ENCODE measurements around the gene TANGO2. TPM values are rescaled to one million over a fixed set of nuclear protein-coding genes. Genes with fewer than 3 reads are reported as not detected.

Gene TANGO2
- polyA plus RNA-seq, 2 donors = 9.5 to 9.8 TPM

GRCh38 chr22:20002636-20003035 lies 18.3 kb upstream of the TANGO2 start:
- 86 to 91% methylated on average over 2 of the region's 2 CpGs for WGBS, 2 donors
- no peaks in the 10 kb centered on the region for H3K9me3 ChIP-seq (ENCODE audit: control insufficient read depth in 2 of 2, insufficient read depth in 1 of 2, low read depth in 1 of 2, low read length in 1 of 2)
- H3K27me3 ChIP-seq (ENCODE audit: control insufficient read depth in 1 of 2, insufficient read depth in 2 of 2, low read length in 2 of 2) = no peaks in the 10 kb centered on the region
- no peak overlapping the region for H3K4me3 ChIP-seq (ENCODE audit: low read depth in 1 of 2, low read length in 2 of 2)
- H3K27ac ChIP-seq (ENCODE audit: low read depth in 2 of 2, low read length in 1 of 2) = no peak overlapping the region
- no peaks in the 10 kb centered on the region for H3K4me1 ChIP-seq (ENCODE audit: control insufficient read depth in 2 of 2, insufficient read depth in 2 of 2, low read length in 1 of 2)
- H3K36me3 ChIP-seq (ENCODE audit: control insufficient read depth in 2 of 2, insufficient read depth in 2 of 2, low read length in 1 of 2) = no peaks in the 10 kb centered on the region

DNA sequence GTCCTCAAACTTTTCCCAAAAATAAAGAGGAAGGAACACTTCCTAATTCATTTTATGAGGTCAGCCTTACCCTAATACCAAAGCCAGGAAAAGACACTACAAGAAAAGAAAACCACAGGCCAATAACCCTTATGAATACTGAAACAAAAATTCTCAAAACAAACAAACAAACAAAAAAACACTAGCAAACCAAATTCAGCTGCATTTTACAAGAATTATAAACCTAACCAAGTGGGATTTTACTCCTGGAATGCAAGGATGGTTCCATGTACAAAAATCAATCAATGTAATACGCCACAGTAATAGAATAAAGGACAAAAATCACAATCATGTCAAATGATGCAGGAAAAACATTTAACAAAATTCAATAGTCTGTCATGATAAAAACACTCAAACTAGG lies 17.6 kb upstream of the TANGO2 start:
- Histone ChIP-seq H3K36me3 (ENCODE audit: control insufficient read depth in 2 of 2, insufficient read depth in 2 of 2, low read length in 1 of 2) (no peaks in the 10 kb centered on the region), H3K4me1 (ENCODE audit: control insufficient read depth in 2 of 2, insufficient read depth in 2 of 2, low read length in 1 of 2) (no peaks in the 10 kb centered on the region), H3K9me3 (ENCODE audit: control insufficient read depth in 2 of 2, insufficient read depth in 1 of 2, low read depth in 1 of 2, low read length in 1 of 2) (no peaks in the 10 kb centered on the region), H3K27ac (ENCODE audit: low read depth in 2 of 2, low read length in 1 of 2) (no peak overlapping the region), H3K4me3 (ENCODE audit: low read depth in 1 of 2, low read length in 2 of 2) (no peak overlapping the region), H3K27me3 (ENCODE audit: control insufficient read depth in 1 of 2, insufficient read depth in 2 of 2, low read length in 2 of 2) (no peaks in the 10 kb centered on the region)
- 97 to 98% methylated on average over 1 of the region's 1 CpG for WGBS, 2 donors

DNA sequence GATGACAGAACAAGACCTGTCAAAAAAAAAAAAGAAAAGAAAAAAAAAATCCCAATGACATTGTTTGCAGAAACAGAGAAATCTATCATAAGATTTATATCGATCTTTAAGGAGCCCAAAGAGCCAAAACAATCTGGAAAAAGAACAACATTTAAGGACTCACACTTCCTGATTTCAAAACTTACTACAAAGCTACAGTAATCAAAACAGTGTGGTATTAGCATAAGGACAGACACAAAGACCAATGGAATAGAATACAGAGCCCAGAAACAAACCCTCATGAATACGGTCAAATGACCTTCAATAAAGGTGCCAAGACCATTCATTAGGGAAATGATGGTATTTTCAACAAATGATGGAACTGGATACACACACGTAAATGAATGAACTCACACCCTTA lies 16.4 kb upstream of the TANGO2 start:
- WGBS, 2 donors = 95 to 96% methylated on average over 3 of the region's 3 CpGs

GRCh38 chr22:20008221-20008995 lies 12.5 kb upstream of the TANGO2 start:
- Histone ChIP-seq H3K27ac (ENCODE audit: low read depth in 2 of 2, low read length in 1 of 2) (no peak overlapping the region), H3K27me3 (ENCODE audit: control insufficient read depth in 1 of 2, insufficient read depth in 2 of 2, low read length in 2 of 2) (no peaks in the 10 kb centered on the region), H3K4me3 (ENCODE audit: low read depth in 1 of 2, low read length in 2 of 2) (no peak overlapping the region), H3K9me3 (ENCODE audit: control insufficient read depth in 2 of 2, insufficient read depth in 1 of 2, low read depth in 1 of 2, low read length in 1 of 2) (no peaks in the 10 kb centered on the region), H3K4me1 (ENCODE audit: control insufficient read depth in 2 of 2, insufficient read depth in 2 of 2, low read length in 1 of 2) (peaks cover 0 to 8% of the 10 kb centered on the region in 2 donors), H3K36me3 (ENCODE audit: control insufficient read depth in 2 of 2, insufficient read depth in 2 of 2, low read length in 1 of 2) (no peaks in the 10 kb centered on the region)
- WGBS, 2 donors = 88 to 93% methylated on average over 11 of the region's 11 CpGs

More for the DNA sequence above, 16.4 kb upstream of the TANGO2 start:
- H3K4me3 ChIP-seq (ENCODE audit: low read depth in 1 of 2, low read length in 2 of 2) = no peak overlapping the region
- H3K9me3 ChIP-seq (ENCODE audit: control insufficient read depth in 2 of 2, insufficient read depth in 1 of 2, low read depth in 1 of 2, low read length in 1 of 2) = no peaks in the 10 kb centered on the region
- H3K36me3 ChIP-seq (ENCODE audit: control insufficient read depth in 2 of 2, insufficient read depth in 2 of 2, low read length in 1 of 2) = no peaks in the 10 kb centered on the region
- H3K27ac ChIP-seq (ENCODE audit: low read depth in 2 of 2, low read length in 1 of 2) = no peak overlapping the region
- H3K4me1 ChIP-seq (ENCODE audit: control insufficient read depth in 2 of 2, insufficient read depth in 2 of 2, low read length in 1 of 2) = no peaks in the 10 kb centered on the region
- H3K27me3 ChIP-seq (ENCODE audit: control insufficient read depth in 1 of 2, insufficient read depth in 2 of 2, low read length in 2 of 2) = no peaks in the 10 kb centered on the region

DNA sequence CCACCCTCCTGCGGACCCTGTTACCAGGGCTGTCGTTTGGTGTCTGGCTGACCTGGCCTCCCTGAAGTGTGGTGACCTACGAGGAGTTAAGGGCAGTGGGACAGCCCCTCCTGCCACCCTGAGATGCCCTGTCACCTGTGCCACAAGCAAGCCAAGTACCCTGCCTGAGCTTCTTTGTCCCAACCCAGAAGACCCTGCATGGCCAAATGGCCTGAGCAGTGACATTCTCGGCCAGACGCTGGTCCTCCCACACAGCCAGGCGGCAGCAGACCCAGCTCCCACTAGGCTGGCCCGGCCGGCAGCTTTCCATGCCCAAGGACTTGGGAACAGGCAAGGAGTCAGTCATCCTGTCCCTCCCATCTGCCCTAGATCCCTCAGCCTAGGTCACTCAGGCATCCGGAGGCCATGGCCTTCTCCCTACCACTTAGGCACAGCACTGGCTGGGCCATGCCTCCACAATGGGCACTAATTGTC lies 11.9 kb upstream of the TANGO2 start:
- Histone ChIP-seq H3K27ac (ENCODE audit: low read depth in 2 of 2, low read length in 1 of 2) (no peak overlapping the region), H3K9me3 (ENCODE audit: control insufficient read depth in 2 of 2, insufficient read depth in 1 of 2, low read depth in 1 of 2, low read length in 1 of 2) (no peaks in the 10 kb centered on the region), H3K36me3 (ENCODE audit: control insufficient read depth in 2 of 2, insufficient read depth in 2 of 2, low read length in 1 of 2) (no peaks in the 10 kb centered on the region), H3K4me1 (ENCODE audit: control insufficient read depth in 2 of 2, insufficient read depth in 2 of 2, low read length in 1 of 2) (peaks cover 0 to 8% of the 10 kb centered on the region in 2 donors), H3K4me3 (ENCODE audit: low read depth in 1 of 2, low read length in 2 of 2) (no peak overlapping the region), H3K27me3 (ENCODE audit: control insufficient read depth in 1 of 2, insufficient read depth in 2 of 2, low read length in 2 of 2) (no peaks in the 10 kb centered on the region)
- WGBS, 2 donors = 90 to 95% methylated on average over 9 of the region's 9 CpGs

DNA sequence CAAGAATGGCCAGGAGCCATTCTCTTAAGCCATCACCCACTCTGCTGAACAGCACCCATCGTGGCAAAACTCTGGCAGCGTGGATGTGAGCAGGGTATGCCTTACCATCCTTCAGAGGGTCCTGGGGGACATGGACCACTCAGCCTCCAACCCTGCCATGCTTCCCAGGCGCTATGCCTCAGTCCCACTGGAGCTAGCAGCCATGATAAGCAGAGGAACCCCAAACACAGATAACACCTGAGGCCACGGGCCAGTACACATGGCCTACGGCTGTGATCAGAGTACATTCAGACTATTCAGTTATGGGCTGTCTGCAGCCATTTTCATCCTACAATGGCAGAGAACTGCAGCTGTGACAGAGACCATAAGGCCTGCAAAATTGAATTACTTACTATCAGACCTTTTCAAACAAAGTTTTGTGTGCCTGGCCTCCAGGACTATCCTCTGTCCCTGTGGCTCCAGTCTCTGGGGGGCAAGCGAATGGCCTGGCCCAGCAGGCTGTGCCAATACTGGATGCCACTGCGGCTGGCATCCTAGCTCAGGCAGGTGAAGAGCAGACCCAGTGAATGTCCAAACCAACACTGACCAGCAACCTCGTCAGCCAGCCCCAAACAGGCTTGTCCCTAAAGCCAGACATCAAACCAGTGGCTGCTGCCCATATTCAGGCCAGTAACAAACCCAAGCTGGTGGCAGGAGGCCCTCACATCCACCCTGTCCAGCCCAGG lies 11.2 kb upstream of the TANGO2 start:
- Histone ChIP-seq H3K36me3 (ENCODE audit: control insufficient read depth in 2 of 2, insufficient read depth in 2 of 2, low read length in 1 of 2) (no peaks in the 10 kb centered on the region), H3K27me3 (ENCODE audit: control insufficient read depth in 1 of 2, insufficient read depth in 2 of 2, low read length in 2 of 2) (no peaks in the 10 kb centered on the region), H3K4me3 (ENCODE audit: low read depth in 1 of 2, low read length in 2 of 2) (no peak overlapping the region), H3K9me3 (ENCODE audit: control insufficient read depth in 2 of 2, insufficient read depth in 1 of 2, low read depth in 1 of 2, low read length in 1 of 2) (no peaks in the 10 kb centered on the region), H3K27ac (ENCODE audit: low read depth in 2 of 2, low read length in 1 of 2) (no peak overlapping the region), H3K4me1 (ENCODE audit: control insufficient read depth in 2 of 2, insufficient read depth in 2 of 2, low read length in 1 of 2) (peaks cover 0 to 8% of the 10 kb centered on the region in 2 donors)
- 93 to 95% methylated on average over 8 of the region's 8 CpGs for WGBS, 2 donors

- Histone ChIP-seq H3K4me3 (ENCODE audit: low read depth in 1 of 2, low read length in 2 of 2) (no peak overlapping the region), H3K27ac (ENCODE audit: low read depth in 2 of 2, low read length in 1 of 2) (no peak overlapping the region), H3K4me1 (ENCODE audit: control insufficient read depth in 2 of 2, insufficient read depth in 2 of 2, low read length in 1 of 2) (peaks cover 0 to 8% of the 10 kb centered on the region in 2 donors), H3K36me3 (ENCODE audit: control insufficient read depth in 2 of 2, insufficient read depth in 2 of 2, low read length in 1 of 2) (no peaks in the 10 kb centered on the region), H3K9me3 (ENCODE audit: control insufficient read depth in 2 of 2, insufficient read depth in 1 of 2, low read depth in 1 of 2, low read length in 1 of 2) (no peaks in the 10 kb centered on the region), H3K27me3 (ENCODE audit: control insufficient read depth in 1 of 2, insufficient read depth in 2 of 2, low read length in 2 of 2) (no peaks in the 10 kb centered on the region)
- 68 to 74% methylated on average over 14 of the region's 14 CpGs for WGBS, 2 donors
Measured at GRCh38 chr22:20010307-20011122, 10.4 kb upstream of the TANGO2 start.

- 79 to 81% methylated on average over 20 of the region's 20 CpGs for WGBS, 2 donors
Measured at GRCh38 chr22:20011123-20011992, 9.6 kb upstream of the TANGO2 start.

More at GRCh38 chr22:20011123-20011992, 9.6 kb upstream of the TANGO2 start:
- H3K4me3 ChIP-seq (ENCODE audit: low read depth in 1 of 2, low read length in 2 of 2) = no peak overlapping the region
- H3K9me3 ChIP-seq (ENCODE audit: control insufficient read depth in 2 of 2, insufficient read depth in 1 of 2, low read depth in 1 of 2, low read length in 1 of 2) = no peaks in the 10 kb centered on the region
- no peak overlapping the region for H3K27ac ChIP-seq (ENCODE audit: low read depth in 2 of 2, low read length in 1 of 2)
- H3K36me3 ChIP-seq (ENCODE audit: control insufficient read depth in 2 of 2, insufficient read depth in 2 of 2, low read length in 1 of 2) = no peaks in the 10 kb centered on the region
- H3K4me1 ChIP-seq (ENCODE audit: control insufficient read depth in 2 of 2, insufficient read depth in 2 of 2, low read length in 1 of 2) = peaks cover 0 to 8% of the 10 kb centered on the region in 2 donors
- H3K27me3 ChIP-seq (ENCODE audit: control insufficient read depth in 1 of 2, insufficient read depth in 2 of 2, low read length in 2 of 2) = no peaks in the 10 kb centered on the region

Measured in esophagus (tissue), 2 donors.